ENCODE results near the gene TMEM212.

The TMEM212 gene

DNA sequence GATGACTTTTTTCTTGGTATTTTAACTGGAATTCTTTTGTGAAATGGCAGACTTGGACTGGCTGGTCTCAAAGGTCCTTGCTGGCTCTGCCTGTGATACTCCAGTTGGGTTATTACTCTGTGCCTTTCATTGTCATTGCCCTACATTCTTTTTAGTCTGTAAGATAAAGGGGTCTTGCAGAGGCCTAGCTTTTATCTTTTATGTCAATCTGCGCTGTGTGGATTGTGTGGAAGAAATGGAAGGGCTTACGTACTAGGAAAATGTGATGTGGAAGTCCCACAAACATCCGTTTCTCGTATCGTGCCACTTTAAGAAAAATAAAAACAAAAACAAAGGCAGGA lies 8.7 kb upstream of the TMEM212 start:
- no peak for DNase-seq (ENCODE audit: low read depth in 2 of 2)

DNA sequence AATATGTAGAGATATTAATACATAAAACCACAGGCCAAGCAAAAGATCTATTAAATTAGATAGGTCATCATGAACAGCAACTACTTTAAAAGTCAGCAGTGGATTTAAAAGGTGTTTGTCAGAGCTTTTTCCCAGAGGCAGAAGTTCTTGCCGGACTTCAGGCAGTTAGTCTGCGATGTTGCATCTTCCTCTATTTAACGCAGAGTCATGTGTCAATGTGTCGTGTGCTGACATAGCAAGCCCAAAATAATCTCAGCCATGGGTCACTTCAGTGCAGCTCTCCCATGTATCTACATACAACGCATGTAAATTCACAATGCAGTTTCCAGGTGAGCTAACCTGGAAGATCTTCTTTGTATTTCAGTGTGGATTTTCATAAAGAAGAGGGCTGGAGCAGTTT lies 8.0 kb upstream of the TMEM212 start:
- no peak for DNase-seq (ENCODE audit: low read depth in 2 of 2)

DNA sequence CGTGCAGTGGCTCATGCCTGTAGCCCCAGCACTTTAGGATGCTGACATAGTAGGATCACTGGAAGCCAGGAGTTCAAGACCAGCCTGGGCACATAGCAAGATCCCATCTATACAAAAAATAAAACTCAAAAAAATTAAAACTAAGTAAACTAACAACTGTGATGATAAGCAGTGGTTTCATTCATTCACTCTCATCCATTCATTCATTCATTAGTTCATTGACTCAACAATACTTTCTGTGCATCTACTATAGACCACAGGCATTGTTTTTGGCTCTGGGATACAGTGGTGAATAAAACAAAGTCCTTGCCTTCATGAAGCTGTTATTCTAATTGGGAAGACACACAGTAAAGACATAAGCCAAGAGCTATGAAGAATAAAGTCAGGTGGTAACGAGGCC lies 7.5 kb upstream of the TMEM212 start:
- DNase-seq (ENCODE audit: low read depth in 2 of 2) = no peak

DNA sequence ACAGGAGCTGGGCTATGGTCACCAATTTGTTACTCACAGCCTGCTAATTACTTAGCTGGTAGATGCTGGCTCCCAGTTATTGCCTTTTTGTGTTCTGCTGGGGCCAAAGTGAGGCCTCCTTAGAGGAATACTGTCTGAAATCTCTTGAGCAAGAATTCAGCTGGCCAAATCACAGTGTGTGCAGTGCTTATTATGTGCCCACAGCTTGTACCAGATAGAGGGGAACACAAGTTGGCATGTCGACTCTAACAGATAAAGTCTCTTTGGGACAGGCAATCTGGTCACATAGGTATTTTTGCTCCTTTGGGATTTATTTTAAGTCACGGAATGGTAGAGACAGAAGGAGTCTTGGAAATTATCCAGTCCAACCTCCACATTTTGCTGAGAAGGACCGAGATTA lies 6.3 kb upstream of the TMEM212 start:
- DNase-seq (ENCODE audit: low read depth in 2 of 2) = no peak

DNA sequence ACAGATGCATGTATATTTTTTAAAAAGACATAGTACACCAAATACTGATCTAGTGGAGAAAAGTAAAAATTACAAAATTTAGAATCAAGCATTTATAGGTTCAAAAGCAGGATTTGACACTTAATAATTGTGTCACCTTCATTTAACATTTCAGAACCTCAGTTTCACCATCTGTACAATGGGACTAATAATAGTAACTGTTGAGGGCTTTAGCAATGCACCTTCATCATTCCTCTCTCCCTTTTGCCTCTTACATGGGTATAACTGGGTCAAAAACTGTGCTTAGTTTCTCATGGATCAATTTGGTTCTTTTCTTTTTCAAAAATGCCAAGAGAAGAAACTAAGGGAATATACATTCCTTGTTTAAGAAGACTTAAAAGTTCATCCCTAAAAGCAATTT lies 5.5 kb upstream of the TMEM212 start:
- DNase-seq (ENCODE audit: low read depth in 2 of 2) = no peak

DNA sequence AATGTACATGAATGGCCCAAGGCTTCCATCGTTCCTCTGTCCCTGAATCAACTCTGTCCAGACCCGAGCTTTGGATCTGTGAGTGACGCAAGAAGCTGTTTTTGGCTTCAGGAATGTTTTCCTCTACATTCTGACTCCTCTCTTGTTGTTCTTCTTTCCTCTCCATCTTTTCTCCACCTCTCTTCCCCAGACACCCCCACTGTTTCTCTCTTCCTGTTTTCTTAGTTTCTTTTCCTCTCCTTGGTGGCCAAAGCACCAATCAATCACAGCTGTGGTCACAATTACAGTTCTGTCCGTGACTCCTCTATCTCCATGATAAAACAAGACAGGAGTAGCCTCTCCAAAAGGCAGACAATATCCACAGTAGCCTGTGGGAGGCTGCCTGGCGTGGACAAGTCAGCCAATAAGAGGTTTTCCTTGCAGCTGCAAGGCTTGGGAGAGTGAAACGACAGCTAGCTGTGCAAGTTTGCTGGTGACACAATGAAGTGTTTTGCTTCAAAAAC lies 4.9 kb upstream of the TMEM212 start:
- DNase-seq (ENCODE audit: low read depth in 2 of 2) = no peak

DNA sequence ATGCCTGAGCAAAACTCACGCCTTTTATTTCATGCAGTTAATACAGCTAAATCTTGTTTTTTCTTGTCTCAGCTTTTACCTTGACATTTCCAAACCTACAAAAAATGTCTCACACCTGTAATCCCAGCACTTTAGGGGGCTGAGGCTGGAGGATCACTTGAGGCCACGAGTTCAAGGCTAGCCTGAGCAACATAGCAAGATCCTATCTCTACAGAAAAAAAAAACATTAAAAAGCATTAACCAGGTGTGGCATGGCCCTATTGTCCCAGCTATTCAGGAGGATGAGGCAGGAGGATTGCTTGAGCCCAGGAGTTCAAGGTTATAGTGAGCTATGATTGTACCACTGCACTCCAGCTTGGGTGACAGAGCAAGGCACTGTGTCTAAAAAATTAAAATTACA lies 3.9 kb upstream of the TMEM212 start:
- no peak for DNase-seq (ENCODE audit: low read depth in 2 of 2)

DNA sequence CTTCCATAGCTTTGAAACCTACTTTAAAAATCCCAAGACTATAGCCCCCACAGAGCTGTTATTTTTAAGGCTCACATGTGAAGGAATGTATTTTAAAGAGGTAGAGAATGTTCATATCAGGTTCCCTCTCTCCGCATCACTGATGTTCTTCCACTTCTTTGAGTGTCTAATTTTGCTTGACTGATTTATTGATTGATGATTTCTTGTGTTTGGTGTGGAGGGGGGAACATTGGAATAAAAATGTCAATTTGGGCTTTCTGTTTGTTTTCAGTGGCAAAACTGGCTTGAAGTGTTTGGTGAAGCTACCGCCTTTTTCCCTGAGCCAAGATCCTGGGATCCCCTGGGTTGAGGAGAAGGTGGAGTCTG lies 2.7 kb upstream of the TMEM212 start:
- no peak for DNase-seq (ENCODE audit: low read depth in 2 of 2)

GRCh38 chr3:171840811-171841619 lies 2.1 kb upstream of the TMEM212 start:
- no peak for DNase-seq (ENCODE audit: low read depth in 2 of 2)

- DNase-seq (ENCODE audit: low read depth in 2 of 2) = no peak
Observed at GRCh38 chr3:171841620-171842000, 1.5 kb upstream of the TMEM212 start.

DNA sequence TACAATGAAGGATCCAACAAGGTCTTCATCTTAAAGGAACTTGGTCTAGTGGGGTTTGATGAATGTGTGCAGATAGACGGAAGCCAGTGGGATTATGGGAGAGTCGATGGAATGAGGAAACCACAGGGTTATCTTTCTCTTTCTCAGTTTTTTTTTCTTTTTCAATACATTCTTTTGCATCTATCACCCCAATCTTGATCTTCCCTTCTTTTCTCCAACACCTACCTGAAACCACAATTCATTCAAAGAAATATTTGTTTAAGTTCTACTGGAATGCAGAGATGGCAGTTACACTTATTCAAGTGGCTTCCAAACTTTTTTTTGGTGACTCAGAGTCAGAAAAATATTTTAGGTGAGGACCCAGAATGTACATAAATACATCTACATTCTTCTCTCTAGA lies 1.7 kb downstream of the TMEM212 start:
- DNase-seq (ENCODE audit: low read depth in 2 of 2) = no peak

- no peak for DNase-seq (ENCODE audit: low read depth in 2 of 2)
Observed at GRCh38 chr3:171845481-171846284, 2.5 kb downstream of the TMEM212 start.

- DNase-seq (ENCODE audit: low read depth in 2 of 2) = no peak
Observed at GRCh38 chr3:171846597-171846996, 3.4 kb downstream of the TMEM212 start.

GRCh38 chr3:171847133-171847532 lies 4.0 kb downstream of the TMEM212 start:
- no peak for DNase-seq (ENCODE audit: low read depth in 2 of 2)

GRCh38 chr3:171847595-171848259 lies 4.6 kb downstream of the TMEM212 start:
- DNase-seq (ENCODE audit: low read depth in 2 of 2) = no peak

- no peak for DNase-seq (ENCODE audit: low read depth in 2 of 2)
Observed at GRCh38 chr3:171849617-171850319, 6.6 kb downstream of the TMEM212 start.

- no peak for DNase-seq (ENCODE audit: low read depth in 2 of 2)
Observed at GRCh38 chr3:171850320-171850959, 7.3 kb downstream of the TMEM212 start.

- DNase-seq (ENCODE audit: low read depth in 2 of 2) = no peak
Observed at GRCh38 chr3:171850960-171851659, 8.0 kb downstream of the TMEM212 start.

GRCh38 chr3:171851660-171852058 lies 8.5 kb downstream of the TMEM212 start:
- DNase-seq (ENCODE audit: low read depth in 2 of 2) = no peak

GRCh38 chr3:171854649-171855305 lies 11.6 kb downstream of the TMEM212 start:
- DNase-seq (ENCODE audit: low read depth in 2 of 2) = no peak
